ENCODE data around the gene TMEM123.

- TF ChIP-seq, protein P1, sequence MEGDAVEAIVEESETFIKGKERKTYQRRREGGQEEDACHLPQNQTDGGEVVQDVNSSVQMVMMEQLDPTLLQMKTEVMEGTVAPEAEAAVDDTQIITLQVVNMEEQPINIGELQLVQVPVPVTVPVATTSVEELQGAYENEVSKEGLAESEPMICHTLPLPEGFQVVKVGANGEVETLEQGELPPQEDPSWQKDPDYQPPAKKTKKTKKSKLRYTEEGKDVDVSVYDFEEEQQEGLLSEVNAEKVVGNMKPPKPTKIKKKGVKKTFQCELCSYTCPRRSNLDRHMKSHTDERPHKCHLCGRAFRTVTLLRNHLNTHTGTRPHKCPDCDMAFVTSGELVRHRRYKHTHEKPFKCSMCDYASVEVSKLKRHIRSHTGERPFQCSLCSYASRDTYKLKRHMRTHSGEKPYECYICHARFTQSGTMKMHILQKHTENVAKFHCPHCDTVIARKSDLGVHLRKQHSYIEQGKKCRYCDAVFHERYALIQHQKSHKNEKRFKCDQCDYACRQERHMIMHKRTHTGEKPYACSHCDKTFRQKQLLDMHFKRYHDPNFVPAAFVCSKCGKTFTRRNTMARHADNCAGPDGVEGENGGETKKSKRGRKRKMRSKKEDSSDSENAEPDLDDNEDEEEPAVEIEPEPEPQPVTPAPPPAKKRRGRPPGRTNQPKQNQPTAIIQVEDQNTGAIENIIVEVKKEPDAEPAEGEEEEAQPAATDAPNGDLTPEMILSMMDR (IDR thresholded peaks at IDR 0.05) = no peak
- TF ChIP-seq POLR2A (IDR thresholded peaks at IDR 0.05) = no peak
Observed at GRCh38 chr11:102468616-102469195, 16.1 kb upstream of the TMEM123 start.

All from suprapubic skin (tissue), 3 donors.